Fibroblast of pulmonary artery (primary cell): ENCODE results near the gene ZNF619.

ENCODE experiments used
- DNase-seq: peaks from one replicate; pipeline ENCODE4 v3.0.0-alpha.2; 2010; ENCODE audit warnings: low read depth
- H3K4me3 ChIP-seq: replicated peaks from 2 replicates; pipeline ENCODE4 v1.5.1; 2011; ENCODE audit warnings: low read depth, mild to moderate bottlenecking, control low read depth, low read length, moderate library complexity
- CTCF ChIP-seq: IDR thresholded peaks from 2 replicates; pipeline ENCODE4 v1.5.1; 2011; ENCODE audit warnings: mild to moderate bottlenecking, control low read depth, low read length, inconsistent platforms; ENCODE audit errors: missing control alignments

The ZNF619 gene

GRCh38 chr3:40523781-40524180 is 46.9 kb downstream of the ZNF619 start:
- no peak overlapping the region for H3K4me3 ChIP-seq
- DNase-seq: no peak
- no peak for TF ChIP-seq CTCF

- no peak for TF ChIP-seq CTCF
- H3K4me3 ChIP-seq: peak overlapping the region; percentile 73
- no peak for DNase-seq
Observed at GRCh38 chr3:40524222-40524567, 47.3 kb downstream of the ZNF619 start.

GRCh38 chr3:40524568-40525285 is 47.8 kb downstream of the ZNF619 start, which contains the start of gene ZNF621:
ZNF621 (plus strand) TSS chr3:40524960; CDS start chr3:40525841, 881 bp downstream.
- DNase-seq: peak; percentile 88
- peak within 1 kb of the TSS; percentile 73 for H3K4me3 ChIP-seq
- TF ChIP-seq CTCF: no peak

- no peak overlapping the region for H3K4me3 ChIP-seq
- TF ChIP-seq CTCF: no peak
- no peak for DNase-seq
Observed at GRCh38 chr3:40528426-40528825, 51.5 kb downstream of the ZNF619 start.

GRCh38 chr3:40532252-40532651 is 55.3 kb downstream of the ZNF619 start:
- DNase-seq: no peak
- no peak overlapping the region for H3K4me3 ChIP-seq
- TF ChIP-seq CTCF: no peak

GRCh38 chr3:40534283-40534682 is 57.4 kb downstream of the ZNF619 start:
- TF ChIP-seq CTCF: no peak
- no peak for DNase-seq

More at GRCh38 chr3:40534283-40534682, 57.4 kb downstream of the ZNF619 start:
- H3K4me3 ChIP-seq: no peak overlapping the region
